PFSK-1 (cell line): ENCODE measurements around the gene MZB1.

Source experiments
- REST ChIP-seq, 2 experiments: IDR thresholded peaks; 2 replicates each; pipeline versions ENCODE4 v1.6.1 to v1.8.0; 2011 to 2012; ENCODE audit warnings: low read depth in 2 of 2, low read length in 2 of 2, control low read depth in 1 of 2, inconsistent platforms in 1 of 2, mild to moderate bottlenecking in 1 of 2, moderate library complexity in 1 of 2; ENCODE audit not compliant: insufficient read depth in 1 of 2
- TAF1 ChIP-seq: IDR thresholded peaks from 2 replicates; pipeline ENCODE4 v1.6.1; 2012; ENCODE audit warnings: low read length, control low read depth, borderline replicate concordance; ENCODE audit not compliant: insufficient read depth

- no peak for TF ChIP-seq REST (IDR thresholded peaks at IDR 0.05; ENCODE audit: insufficient read depth in 1 of 2, low read depth in 2 of 2, low read length in 2 of 2)
- no peak for TF ChIP-seq TAF1
These were observed 49.7 kb downstream of the MZB1 start for GRCh38 chr5:139340051-139340450.
